ENCODE measurements around the gene ADGRG7. TPM values are rescaled to one million over a fixed set of nuclear protein-coding genes. Genes with fewer than 3 reads are reported as not detected.

ADGRG7 gene
- total and polyA plus RNA-seq, 2 donors (not counting 1 experiment from before 2014, with no cell fraction given) = not detected

- Histone ChIP-seq H3K36me3 (ENCODE audit: control insufficient read depth, insufficient read depth, low read length) (no peaks in the 10 kb centered on the region), H4K20me1 (ENCODE audit: control insufficient read depth, extremely low read depth, insufficient read depth, low read length) (no peaks in the 10 kb centered on the region), H3K4me2 (ENCODE audit: extremely low read depth, insufficient read depth, low read length) (peak overlapping the region; percentile 66), H3K4me3 (replicated peaks in 1 of 4; ENCODE audit: control extremely low read depth in 1 of 4, insufficient read depth in 1 of 4, low read depth in 3 of 4, low read length in 4 of 4) (peak overlapping the region; percentile 52 to 80 (median 53)), H3K27ac (ENCODE audit: insufficient read depth, low read length) (peak overlapping the region; percentile 93), H2AFZ (ENCODE audit: low read length) (peak overlapping the region; percentile 82), H3K4me1 (ENCODE audit: control insufficient read depth, extremely low read depth, insufficient read depth, low read length) (no peaks in the 10 kb centered on the region), H3K27me3 (ENCODE audit: control insufficient read depth, insufficient read depth, low read length) (no peaks in the 10 kb centered on the region), H3K9me3 (ENCODE audit: control insufficient read depth, insufficient read depth, low read depth, low read length) (no peaks in the 10 kb centered on the region), H3K79me2 (ENCODE audit: control insufficient read depth, insufficient read depth, low read length) (peaks cover 38% of the 10 kb centered on the region), H3K9ac (ENCODE audit: insufficient read depth, low read length) (no peak overlapping the region)
- no peak for TF ChIP-seq EZH2 (IDR thresholded peaks at IDR 0.05; ENCODE audit: low read length, missing control alignments)
- TF ChIP-seq, protein P1, sequence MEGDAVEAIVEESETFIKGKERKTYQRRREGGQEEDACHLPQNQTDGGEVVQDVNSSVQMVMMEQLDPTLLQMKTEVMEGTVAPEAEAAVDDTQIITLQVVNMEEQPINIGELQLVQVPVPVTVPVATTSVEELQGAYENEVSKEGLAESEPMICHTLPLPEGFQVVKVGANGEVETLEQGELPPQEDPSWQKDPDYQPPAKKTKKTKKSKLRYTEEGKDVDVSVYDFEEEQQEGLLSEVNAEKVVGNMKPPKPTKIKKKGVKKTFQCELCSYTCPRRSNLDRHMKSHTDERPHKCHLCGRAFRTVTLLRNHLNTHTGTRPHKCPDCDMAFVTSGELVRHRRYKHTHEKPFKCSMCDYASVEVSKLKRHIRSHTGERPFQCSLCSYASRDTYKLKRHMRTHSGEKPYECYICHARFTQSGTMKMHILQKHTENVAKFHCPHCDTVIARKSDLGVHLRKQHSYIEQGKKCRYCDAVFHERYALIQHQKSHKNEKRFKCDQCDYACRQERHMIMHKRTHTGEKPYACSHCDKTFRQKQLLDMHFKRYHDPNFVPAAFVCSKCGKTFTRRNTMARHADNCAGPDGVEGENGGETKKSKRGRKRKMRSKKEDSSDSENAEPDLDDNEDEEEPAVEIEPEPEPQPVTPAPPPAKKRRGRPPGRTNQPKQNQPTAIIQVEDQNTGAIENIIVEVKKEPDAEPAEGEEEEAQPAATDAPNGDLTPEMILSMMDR (conservative IDR thresholded peaks at IDR 0.05 in 1 of 2, IDR thresholded peaks at IDR 0.05 in 1 of 2; ENCODE audit: low read depth in 1 of 2, low read length in 2 of 2) = no peak
- no peak for DNase-seq (ENCODE audit: low read depth in 2 of 2)
Observed at GRCh38 chr3:100708644-100708988, 99.2 kb downstream of the ADGRG7 start.

DNA sequence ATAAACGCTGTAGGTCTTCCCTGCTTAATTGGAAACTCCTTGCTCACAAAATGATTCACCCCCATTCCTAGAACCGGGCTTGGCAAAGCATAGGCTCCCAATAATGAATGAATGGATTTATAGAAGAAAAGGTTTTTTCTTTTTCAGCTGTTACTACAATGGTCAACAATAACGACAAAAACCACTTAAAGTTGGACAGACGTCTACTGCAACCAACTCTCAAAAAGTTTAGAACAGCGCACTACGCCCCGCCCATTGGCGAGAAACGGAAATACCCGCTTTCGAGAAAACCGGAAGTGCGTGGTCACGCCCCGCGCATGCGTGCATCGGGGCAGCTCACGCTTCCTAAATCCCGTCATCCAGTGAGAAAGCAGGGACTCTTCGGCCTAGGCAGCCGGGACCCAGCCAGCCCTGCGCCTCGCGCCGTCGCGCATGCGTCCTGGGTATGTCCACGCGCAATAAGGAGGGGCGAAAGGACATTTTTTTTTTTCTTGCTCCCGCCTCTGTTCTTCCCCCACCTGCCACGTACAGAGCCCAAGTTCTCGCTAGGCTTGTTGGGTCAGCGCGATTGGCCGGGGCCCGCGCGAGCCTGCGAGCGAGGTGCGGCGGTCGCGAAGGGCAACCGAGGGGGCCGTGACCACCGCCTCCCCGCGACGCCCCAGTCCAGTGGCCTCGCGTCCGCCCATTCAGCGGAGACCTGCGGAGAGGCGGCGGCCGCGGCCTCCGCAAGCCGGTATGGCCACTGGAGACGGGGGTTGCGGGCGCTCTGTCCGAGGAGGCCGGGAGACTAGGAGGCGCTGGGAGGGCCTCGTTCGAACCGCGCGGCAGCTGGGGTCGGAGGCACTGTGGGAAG, 99.8 kb downstream of the ADGRG7 start, which contains the start of gene TFG:
TFG (plus strand) TSS at position 506 of the 853 bp plus-strand sequence. CDS start 4,192 bp downstream, outside the sequence.
- no peaks in the 10 kb centered on the region for H3K4me1 ChIP-seq (ENCODE audit: control insufficient read depth, extremely low read depth, insufficient read depth, low read length)
- no peak for TF ChIP-seq EZH2 (IDR thresholded peaks at IDR 0.05; ENCODE audit: low read length, missing control alignments)
- TF ChIP-seq, protein P1 (conservative IDR thresholded peaks at IDR 0.05 in 1 of 2, IDR thresholded peaks at IDR 0.05 in 1 of 2; ENCODE audit: low read depth in 1 of 2, low read length in 2 of 2) = no peak
- DNase-seq (ENCODE audit: low read depth in 2 of 2) = peak; percentile 98 to 100
- peak within 1 kb of the TSS; percentile 82 for H2AFZ ChIP-seq (ENCODE audit: low read length)
- peak within 1 kb of the TSS; percentile 69 to 92 (median 82) for H3K4me3 ChIP-seq (replicated peaks in 1 of 4; ENCODE audit: control extremely low read depth in 1 of 4, insufficient read depth in 1 of 4, low read depth in 3 of 4, low read length in 4 of 4)
- peak within 1 kb of the TSS; percentile 79 for H3K4me2 ChIP-seq (ENCODE audit: extremely low read depth, insufficient read depth, low read length)
- no peaks in the 10 kb centered on the region for H3K9me3 ChIP-seq (ENCODE audit: control insufficient read depth, insufficient read depth, low read depth, low read length)
- H3K27ac ChIP-seq (ENCODE audit: insufficient read depth, low read length) = peak within 1 kb of the TSS; percentile 93
- no peaks in the 10 kb centered on the region for H3K27me3 ChIP-seq (ENCODE audit: control insufficient read depth, insufficient read depth, low read length)
- H3K36me3 ChIP-seq (ENCODE audit: control insufficient read depth, insufficient read depth, low read length) = peaks cover 2% of the 10 kb centered on the region
- peak within 1 kb of the TSS; percentile 98 for H3K9ac ChIP-seq (ENCODE audit: insufficient read depth, low read length)
- peaks cover 44% of the 10 kb centered on the region for H3K79me2 ChIP-seq (ENCODE audit: control insufficient read depth, insufficient read depth, low read length)
- H4K20me1 ChIP-seq (ENCODE audit: control insufficient read depth, extremely low read depth, insufficient read depth, low read length) = no peaks in the 10 kb centered on the region

DNA sequence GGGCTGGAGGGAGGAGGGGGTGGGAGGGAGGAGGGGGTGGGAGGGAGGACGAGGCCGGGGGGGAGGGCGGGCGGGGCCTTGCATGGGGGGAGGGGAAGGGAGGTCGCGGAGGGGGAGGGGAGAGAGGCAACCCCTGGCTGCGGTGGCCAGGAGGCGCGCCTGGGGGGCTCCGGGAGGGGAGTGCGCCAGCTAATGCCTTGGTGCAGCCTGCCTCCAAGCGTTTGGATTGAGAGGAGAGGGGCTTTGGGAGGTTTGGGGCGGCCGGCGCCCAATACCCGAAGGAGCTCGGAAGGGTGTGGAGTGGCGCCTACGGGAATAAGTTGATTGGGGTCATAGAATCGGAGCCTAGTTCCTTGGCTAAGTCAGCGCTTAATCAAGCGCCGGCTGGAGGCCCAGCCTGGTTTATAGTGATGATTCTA, 100.5 kb downstream of the ADGRG7 start:
- DNase-seq (ENCODE audit: low read depth in 2 of 2) = peak; percentile 18 to 47
- no peak overlapping the region for H2AFZ ChIP-seq (ENCODE audit: low read length)
- no peak for TF ChIP-seq EZH2 (IDR thresholded peaks at IDR 0.05; ENCODE audit: low read length, missing control alignments)
- TF ChIP-seq, protein P1 (conservative IDR thresholded peaks at IDR 0.05 in 1 of 2, IDR thresholded peaks at IDR 0.05 in 1 of 2; ENCODE audit: low read depth in 1 of 2, low read length in 2 of 2) = no peak

More for the DNA sequence above, 100.5 kb downstream of the ADGRG7 start:
- Histone ChIP-seq H3K79me2 (ENCODE audit: control insufficient read depth, insufficient read depth, low read length) (peaks cover 51% of the 10 kb centered on the region), H3K4me1 (ENCODE audit: control insufficient read depth, extremely low read depth, insufficient read depth, low read length) (no peaks in the 10 kb centered on the region), H3K4me3 (replicated peaks in 1 of 4; ENCODE audit: control extremely low read depth in 1 of 4, insufficient read depth in 1 of 4, low read depth in 3 of 4, low read length in 4 of 4) (peak overlapping the region; percentile 69 to 92 (median 82)), H3K9me3 (ENCODE audit: control insufficient read depth, insufficient read depth, low read depth, low read length) (no peaks in the 10 kb centered on the region), H3K27me3 (ENCODE audit: control insufficient read depth, insufficient read depth, low read length) (no peaks in the 10 kb centered on the region), H3K27ac (ENCODE audit: insufficient read depth, low read length) (peak overlapping the region; percentile 93), H3K36me3 (ENCODE audit: control insufficient read depth, insufficient read depth, low read length) (peaks cover 4% of the 10 kb centered on the region), H4K20me1 (ENCODE audit: control insufficient read depth, extremely low read depth, insufficient read depth, low read length) (peaks cover 2% of the 10 kb centered on the region), H3K4me2 (ENCODE audit: extremely low read depth, insufficient read depth, low read length) (peak overlapping the region; percentile 79), H3K9ac (ENCODE audit: insufficient read depth, low read length) (peak overlapping the region; percentile 98)

All from fibroblast of lung (primary cell).